Erythroblast (primary cell): ENCODE data around the gene KNCN.

Experiments used
- GATA1 ChIP-seq: IDR thresholded peaks from 2 replicates; pipeline ENCODE4 v1.6.1; 2011; ENCODE audit warnings: low read depth, mild to moderate bottlenecking, control low read depth, low read length, moderate library complexity
- POLR2A ChIP-seq: IDR thresholded peaks from 2 replicates; pipeline ENCODE4 v1.6.1; 2011; ENCODE audit warnings: mild to moderate bottlenecking, low read length

- TF ChIP-seq POLR2A (no peak), GATA1 (no peak)
Observed at GRCh38 chr1:46537651-46538050, 13.8 kb downstream of the KNCN start.
